ENCODE results near the gene MACROH2A2.
A peak's percentile ranks its signal among the peaks of the same experiment; 100 is the strongest.

MACROH2A2 gene

GRCh38 chr10:70053841-70054288, 1.2 kb downstream of the MACROH2A2 start:
- no peak for DNase-seq (ENCODE audit: low read depth, low spot score)
- H3K4me3 ChIP-seq (ENCODE audit: low read depth, low read length) = peak overlapping the region; percentile 76
- peak; percentile 27 for TF ChIP-seq CTCF (IDR thresholded peaks at IDR 0.05; ENCODE audit: low read depth, low read length)
- in situ Hi-C loops (cut with HindIII; ENCODE audit: low sequenced_read_pairs) = no loop called here

- TF ChIP-seq CTCF (IDR thresholded peaks at IDR 0.05; ENCODE audit: low read depth, low read length) = no peak
- in situ Hi-C loops (cut with HindIII; ENCODE audit: low sequenced_read_pairs) = no loop called here
Measured at GRCh38 chr10:70054902-70055301, 2.3 kb downstream of the MACROH2A2 start.

GRCh38 chr10:70055550-70055949, 2.9 kb downstream of the MACROH2A2 start:
- no peak for TF ChIP-seq CTCF (IDR thresholded peaks at IDR 0.05; ENCODE audit: low read depth, low read length)
- no peak for DNase-seq (ENCODE audit: low read depth, low spot score)
- no peak overlapping the region for H3K4me3 ChIP-seq (ENCODE audit: low read depth, low read length)
- in situ Hi-C loops (cut with HindIII; ENCODE audit: low sequenced_read_pairs) = no loop called here

More at GRCh38 chr10:70054902-70055301, 2.3 kb downstream of the MACROH2A2 start:
- DNase-seq (ENCODE audit: low read depth, low spot score) = no peak
- no peak overlapping the region for H3K4me3 ChIP-seq (ENCODE audit: low read depth, low read length)

GRCh38 chr10:70057306-70057705, 4.7 kb downstream of the MACROH2A2 start:
- H3K4me3 ChIP-seq (ENCODE audit: low read depth, low read length) = no peak overlapping the region
- in situ Hi-C loops (cut with HindIII; ENCODE audit: low sequenced_read_pairs) = no loop called here
- DNase-seq (ENCODE audit: low read depth, low spot score) = no peak
- TF ChIP-seq CTCF (IDR thresholded peaks at IDR 0.05; ENCODE audit: low read depth, low read length) = no peak

GRCh38 chr10:70060389-70060788, 7.7 kb downstream of the MACROH2A2 start:
- no peak for DNase-seq (ENCODE audit: low read depth, low spot score)
- no peak for TF ChIP-seq CTCF (IDR thresholded peaks at IDR 0.05; ENCODE audit: low read depth, low read length)
- in situ Hi-C loops (cut with HindIII; ENCODE audit: low sequenced_read_pairs) = no loop called here
- H3K4me3 ChIP-seq (ENCODE audit: low read depth, low read length) = no peak overlapping the region

- TF ChIP-seq CTCF (IDR thresholded peaks at IDR 0.05; ENCODE audit: low read depth, low read length) = no peak
- no peak overlapping the region for H3K4me3 ChIP-seq (ENCODE audit: low read depth, low read length)
- in situ Hi-C loops (cut with HindIII; ENCODE audit: low sequenced_read_pairs) = no loop called here
- no peak for DNase-seq (ENCODE audit: low read depth, low spot score)
Measured at GRCh38 chr10:70063418-70064098, 10.9 kb downstream of the MACROH2A2 start.
